HG02678 (cell line): Measurements from ENCODE around the gene TOX3.
A peak's percentile ranks its signal among the peaks of the same experiment; 100 is the strongest.

Source experiments
- ATAC-seq: cut with Tn5 transposase; IDR thresholded peaks from one replicate; pipeline ENCODE4 v1.9.1; 2021; ENCODE audit warnings: mild to moderate bottlenecking, moderate library complexity; ENCODE audit not compliant: unreplicated experiment

TOX3 gene

GRCh38 chr16:52547004-52547833 lies at the start of gene TOX3:
Gene TOX3, minus strand, starts transcription at chr16:52547143. Its CDS starts 420 bp downstream, at chr16:52546723.
- no peak for ATAC-seq

GRCh38 chr16:52592778-52593177 lies 45.8 kb upstream of the TOX3 start:
- ATAC-seq = no peak

GRCh38 chr16:52591934-52592592 lies 45.1 kb upstream of the TOX3 start:
- no peak for ATAC-seq

- no peak for ATAC-seq
Measured at GRCh38 chr16:52591471-52591870, 44.5 kb upstream of the TOX3 start.

GRCh38 chr16:52586159-52586558 lies 39.2 kb upstream of the TOX3 start:
- ATAC-seq = no peak

- ATAC-seq = no peak
Measured at GRCh38 chr16:52584354-52585320, 37.7 kb upstream of the TOX3 start.

GRCh38 chr16:52581530-52581929 lies 34.6 kb upstream of the TOX3 start:
- ATAC-seq = no peak

GRCh38 chr16:52580488-52580887 lies 33.5 kb upstream of the TOX3 start:
- ATAC-seq = no peak

- ATAC-seq = no peak
Measured at GRCh38 chr16:52578829-52579498, 32.0 kb upstream of the TOX3 start.

- no peak for ATAC-seq
Measured at GRCh38 chr16:52578007-52578828, 31.3 kb upstream of the TOX3 start.

- no peak for ATAC-seq
Measured at GRCh38 chr16:52577130-52577706, 30.3 kb upstream of the TOX3 start.

GRCh38 chr16:52573365-52574299 lies 26.7 kb upstream of the TOX3 start:
- peak; percentile 95 for ATAC-seq

- no peak for ATAC-seq
Measured at GRCh38 chr16:52572656-52573055, 25.7 kb upstream of the TOX3 start.

GRCh38 chr16:52570495-52571091 lies 23.6 kb upstream of the TOX3 start:
- no peak for ATAC-seq

GRCh38 chr16:52569701-52570100 lies 22.8 kb upstream of the TOX3 start:
- no peak for ATAC-seq

GRCh38 chr16:52568983-52569690 lies 22.2 kb upstream of the TOX3 start:
- no peak for ATAC-seq

GRCh38 chr16:52568495-52568894 lies 21.6 kb upstream of the TOX3 start:
- ATAC-seq = no peak
